GM13977 (cell line): ENCODE measurements around the gene FAM13C.

Source experiments
- DNase-seq: peaks from one replicate; pipeline ENCODE4 v3.0.0; 2012; ENCODE audit warnings: low spot score
- in situ Hi-C: fragments of 300-500 bp; cut with MboI; formaldehyde crosslinking; loops from one replicate; pipeline ENCODE4 v1.12.0; 2022; ENCODE audit warnings: low sequenced_read_pairs, low pct_unique_long_range_greater_than_20kb, mixed read lengths, inconsistent platforms; ENCODE audit not compliant: unreplicated experiment
- TF ChIP-seq, protein P1 (sequence below): IDR thresholded peaks from 2 replicates; pipeline ENCODE4 v1.5.1; 2012; ENCODE audit warnings: mild to moderate bottlenecking, control low read depth; ENCODE audit not compliant: insufficient read depth; ENCODE audit errors: extremely low read depth, missing control alignments

FAM13C gene

DNA sequence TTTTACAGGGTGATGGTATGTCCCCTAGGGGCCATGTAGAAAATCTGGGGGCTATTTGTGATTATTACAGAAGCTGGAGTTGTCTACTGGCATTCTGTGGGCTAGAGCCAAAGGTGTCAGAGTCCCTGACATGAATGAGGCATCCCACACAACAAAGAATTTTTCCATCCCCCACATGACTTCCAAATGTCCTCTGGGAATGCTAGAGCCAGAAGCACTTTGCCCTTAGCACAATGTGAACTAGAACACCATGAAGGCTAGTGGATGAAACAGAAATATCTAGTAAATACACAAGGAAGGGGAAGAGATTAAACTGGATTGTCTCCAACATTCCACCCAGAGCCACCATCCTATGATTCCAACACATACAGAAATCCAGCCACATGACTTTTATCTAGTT is 46.9 kb downstream of the FAM13C start:
- DNase-seq, result no peak
- in situ Hi-C loops, result no loop called here
- TF ChIP-seq, protein P1, sequence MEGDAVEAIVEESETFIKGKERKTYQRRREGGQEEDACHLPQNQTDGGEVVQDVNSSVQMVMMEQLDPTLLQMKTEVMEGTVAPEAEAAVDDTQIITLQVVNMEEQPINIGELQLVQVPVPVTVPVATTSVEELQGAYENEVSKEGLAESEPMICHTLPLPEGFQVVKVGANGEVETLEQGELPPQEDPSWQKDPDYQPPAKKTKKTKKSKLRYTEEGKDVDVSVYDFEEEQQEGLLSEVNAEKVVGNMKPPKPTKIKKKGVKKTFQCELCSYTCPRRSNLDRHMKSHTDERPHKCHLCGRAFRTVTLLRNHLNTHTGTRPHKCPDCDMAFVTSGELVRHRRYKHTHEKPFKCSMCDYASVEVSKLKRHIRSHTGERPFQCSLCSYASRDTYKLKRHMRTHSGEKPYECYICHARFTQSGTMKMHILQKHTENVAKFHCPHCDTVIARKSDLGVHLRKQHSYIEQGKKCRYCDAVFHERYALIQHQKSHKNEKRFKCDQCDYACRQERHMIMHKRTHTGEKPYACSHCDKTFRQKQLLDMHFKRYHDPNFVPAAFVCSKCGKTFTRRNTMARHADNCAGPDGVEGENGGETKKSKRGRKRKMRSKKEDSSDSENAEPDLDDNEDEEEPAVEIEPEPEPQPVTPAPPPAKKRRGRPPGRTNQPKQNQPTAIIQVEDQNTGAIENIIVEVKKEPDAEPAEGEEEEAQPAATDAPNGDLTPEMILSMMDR, result no peak

DNA sequence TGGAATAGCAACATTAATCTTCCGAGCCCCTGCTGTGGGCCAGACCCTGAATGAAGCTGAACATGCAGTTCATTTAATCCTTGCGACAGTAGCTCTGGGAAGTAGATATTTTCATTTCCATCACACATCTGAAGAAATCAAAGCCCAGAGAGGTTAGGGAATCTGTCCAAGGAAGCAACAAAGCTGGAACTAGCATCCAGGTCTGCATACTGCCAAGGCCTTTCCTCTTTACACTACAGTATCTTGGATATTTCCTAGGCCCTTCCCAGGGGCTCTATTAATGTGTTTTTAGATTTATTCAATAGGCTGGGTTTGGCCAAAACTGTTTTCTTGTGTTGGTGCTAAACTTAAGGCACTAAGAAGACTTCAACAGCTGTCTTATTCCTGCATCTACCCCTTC is 48.1 kb downstream of the FAM13C start:
- TF ChIP-seq, protein P1, result no peak
- in situ Hi-C loops, result no loop called here
- no peak for DNase-seq

DNA sequence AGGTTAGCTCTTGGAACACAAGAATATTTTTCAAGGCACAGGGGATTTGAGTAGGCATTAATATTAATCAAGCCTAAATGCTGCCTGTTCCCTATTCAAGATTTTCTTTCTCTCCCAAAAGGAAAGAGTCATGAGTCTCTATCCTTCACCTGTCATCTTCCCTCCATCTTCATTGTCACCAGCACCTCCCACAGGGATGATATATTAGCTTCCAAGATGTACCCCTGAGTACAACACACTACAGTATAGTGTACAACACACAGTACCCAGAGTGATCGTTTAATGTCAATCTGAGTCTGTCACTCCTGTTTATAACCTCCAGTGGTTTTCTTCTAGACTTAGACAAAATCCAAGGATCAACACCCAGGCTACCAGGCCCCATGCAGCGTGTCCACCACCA is 50.1 kb downstream of the FAM13C start:
- TF ChIP-seq, protein P1, result no peak
- no peak for DNase-seq
- in situ Hi-C loops, result no loop called here

DNA sequence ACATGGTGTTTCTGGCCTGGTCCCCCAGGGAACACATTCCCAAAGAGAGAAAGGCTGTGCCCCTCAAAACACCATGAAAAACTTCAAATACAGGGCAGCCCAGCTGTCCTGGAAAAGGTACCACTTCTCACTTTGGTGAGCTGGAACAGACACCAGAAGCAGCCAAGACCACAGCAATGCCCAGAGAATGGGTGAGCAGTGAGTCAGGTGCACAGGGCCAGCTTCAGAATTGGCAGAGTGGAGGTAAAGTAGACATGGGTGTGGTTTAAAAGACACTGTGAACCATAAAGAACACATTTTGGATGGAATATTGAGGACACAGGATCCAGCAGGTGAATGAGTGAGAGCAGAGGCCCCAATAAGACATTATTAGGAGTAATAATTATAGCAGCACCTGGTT is 51.3 kb downstream of the FAM13C start:
- TF ChIP-seq, protein P1, result no peak
- in situ Hi-C loops, result no loop called here
- DNase-seq, result no peak

DNA sequence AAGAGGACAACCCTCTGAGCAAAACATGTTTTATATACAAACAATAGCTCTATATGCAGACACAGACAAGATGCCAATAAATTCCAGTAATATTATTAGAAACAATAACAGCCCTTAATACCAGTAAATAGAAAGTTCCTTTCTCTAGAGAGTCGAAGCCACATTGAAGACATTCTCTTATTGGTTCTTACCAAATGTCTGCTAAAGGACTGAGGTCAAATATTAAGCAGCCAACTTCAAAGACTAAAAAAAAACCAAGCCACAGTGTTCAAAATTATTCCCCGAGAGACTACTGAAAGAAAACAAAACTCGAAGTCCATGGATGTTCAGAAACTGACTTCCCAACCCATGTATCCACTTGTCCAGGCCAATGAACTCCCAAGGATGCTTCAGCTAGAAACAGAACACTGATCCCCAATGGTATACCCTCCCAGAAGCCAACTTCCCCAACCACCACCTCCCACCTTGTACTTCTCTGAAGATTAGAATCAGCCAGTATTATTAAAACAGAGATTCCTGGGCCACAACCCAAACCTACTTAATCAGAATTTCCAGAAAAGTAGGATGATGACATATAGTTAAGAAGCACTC is 51.9 kb downstream of the FAM13C start:
- in situ Hi-C loops, result no loop called here

DNA sequence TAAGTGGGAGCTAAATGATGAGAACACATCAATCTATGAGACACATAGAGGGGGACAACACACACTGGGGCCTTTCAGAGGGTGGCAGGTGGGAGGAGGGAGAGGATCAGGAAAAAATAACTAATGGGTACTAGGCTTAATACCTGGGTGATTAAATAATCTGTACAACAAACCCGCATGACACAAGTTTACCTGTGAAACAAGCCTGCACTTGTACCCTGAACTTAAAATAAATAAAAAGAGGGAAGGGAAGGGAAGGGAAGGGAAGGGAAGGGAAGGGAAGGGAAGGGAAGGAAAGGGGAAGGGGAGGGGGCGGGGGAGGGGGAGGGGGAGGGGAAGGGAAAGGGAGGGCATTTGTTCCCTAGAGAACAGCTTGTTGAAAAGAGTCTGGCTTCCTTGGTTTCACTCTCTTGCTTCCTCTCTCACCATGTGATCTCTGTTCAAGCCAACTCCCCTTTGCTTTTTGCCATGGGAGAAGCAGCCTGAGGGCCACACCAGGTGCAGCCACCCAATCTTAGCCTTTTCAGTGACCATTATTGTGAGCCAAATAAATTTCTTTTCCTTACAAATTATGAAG is 57.7 kb downstream of the FAM13C start:
- TF ChIP-seq, protein P1, result no peak
- DNase-seq, result no peak
- in situ Hi-C loops, result no loop called here

More for the DNA sequence above, 51.9 kb downstream of the FAM13C start:
- DNase-seq, result no peak
- TF ChIP-seq, protein P1, result no peak
